Thyroid gland (tissue), 4 donors: ENCODE results near the gene RAB37.

Experiments
- POLR2A ChIP-seq, 2 donors: fragments of 450-650 bp; IDR thresholded peaks; one replicate each; pipeline ENCODE4 v1.6.1; 2017; ENCODE audit warnings: antibody characterized with exemption in 2 of 2, mild to moderate bottlenecking in 2 of 2, moderate library complexity in 1 of 2
- TF ChIP-seq, protein P1 (sequence below), 6 experiments: fragments of 200-600 bp in 3 of 6; fragments of 450-650 bp in 3 of 6; sonication (generic) in 3 of 6; IDR thresholded peaks; one replicate each; pipeline ENCODE4 v1.5.1; 2016 to 2019; ENCODE audit warnings: antibody characterized with exemption in 6 of 6, mild to moderate bottlenecking in 2 of 6, inconsistent platforms in 1 of 6, moderate library complexity in 1 of 6

DNA sequence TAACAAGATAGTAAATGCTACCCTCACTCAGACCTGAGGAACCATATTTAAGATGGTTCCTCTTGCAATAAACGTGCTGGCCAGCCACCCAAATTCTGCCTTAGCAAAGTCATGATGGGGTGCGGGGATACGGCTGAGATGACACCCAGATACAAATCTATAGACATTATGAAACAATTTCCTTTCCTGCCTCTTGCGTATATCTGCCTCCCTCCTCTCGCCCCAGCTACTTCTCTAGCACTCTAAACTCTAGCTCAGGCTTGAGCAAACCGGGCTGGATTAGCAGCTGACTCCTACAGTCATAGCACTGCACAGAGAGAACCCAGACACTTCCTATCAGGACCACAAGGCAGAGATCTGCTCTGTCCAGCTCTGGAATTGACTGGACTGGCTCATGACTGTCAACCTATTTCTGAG, 46.6 kb upstream of the RAB37 start:
- TF ChIP-seq, protein P1, sequence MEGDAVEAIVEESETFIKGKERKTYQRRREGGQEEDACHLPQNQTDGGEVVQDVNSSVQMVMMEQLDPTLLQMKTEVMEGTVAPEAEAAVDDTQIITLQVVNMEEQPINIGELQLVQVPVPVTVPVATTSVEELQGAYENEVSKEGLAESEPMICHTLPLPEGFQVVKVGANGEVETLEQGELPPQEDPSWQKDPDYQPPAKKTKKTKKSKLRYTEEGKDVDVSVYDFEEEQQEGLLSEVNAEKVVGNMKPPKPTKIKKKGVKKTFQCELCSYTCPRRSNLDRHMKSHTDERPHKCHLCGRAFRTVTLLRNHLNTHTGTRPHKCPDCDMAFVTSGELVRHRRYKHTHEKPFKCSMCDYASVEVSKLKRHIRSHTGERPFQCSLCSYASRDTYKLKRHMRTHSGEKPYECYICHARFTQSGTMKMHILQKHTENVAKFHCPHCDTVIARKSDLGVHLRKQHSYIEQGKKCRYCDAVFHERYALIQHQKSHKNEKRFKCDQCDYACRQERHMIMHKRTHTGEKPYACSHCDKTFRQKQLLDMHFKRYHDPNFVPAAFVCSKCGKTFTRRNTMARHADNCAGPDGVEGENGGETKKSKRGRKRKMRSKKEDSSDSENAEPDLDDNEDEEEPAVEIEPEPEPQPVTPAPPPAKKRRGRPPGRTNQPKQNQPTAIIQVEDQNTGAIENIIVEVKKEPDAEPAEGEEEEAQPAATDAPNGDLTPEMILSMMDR (IDR thresholded peaks at IDR 0.05): no peak
- TF ChIP-seq POLR2A (IDR thresholded peaks at IDR 0.05): no peak
